HEK293 (cell line): Measurements from ENCODE around the gene OR10A6.

Experiments
- CTCF ChIP-seq: fragments of 450-650 bp; formaldehyde crosslinking; IDR thresholded peaks from 2 replicates; pipeline ENCODE4 v1.5.1; 2016; ENCODE audit warnings: missing biosample characterization, missing genetic modification characterization
- KLF16 ChIP-seq: fragments of 450-650 bp; formaldehyde crosslinking; IDR thresholded peaks from 2 replicates; pipeline ENCODE4 v1.5.1; 2017; ENCODE audit warnings: missing biosample characterization, missing genetic modification characterization
- ZFP69B ChIP-seq: fragments of 450-650 bp; formaldehyde crosslinking; IDR thresholded peaks from 2 replicates; pipeline ENCODE4 v1.5.1; 2016; ENCODE audit warnings: missing biosample characterization, missing genetic modification characterization

- TF ChIP-seq ZFP69B (tag by site-specific recombination) = no peak
- no peak for TF ChIP-seq KLF16 (tag by site-specific recombination)
- no peak for TF ChIP-seq CTCF
Observed at GRCh38 chr11:7931168-7931567, at the start of gene OR10A6.
